Measurements from ENCODE around the gene ENDOG.

The ENDOG gene

GRCh38 chr9:128800061-128800460, 18.2 kb upstream of the ENDOG start:
- Histone ChIP-seq H3K27ac (ENCODE audit: low read depth, low read length) (no peak overlapping the region), H3K4me3 (ENCODE audit: low read depth in 1 of 2, low read length in 2 of 2) (no peak overlapping the region), H3K27me3 (ENCODE audit: control insufficient read depth in 1 of 2, insufficient read depth in 2 of 2, low read length in 2 of 2) (no peaks in the 10 kb centered on the region), H3K4me1 (ENCODE audit: control insufficient read depth in 1 of 2, insufficient read depth in 2 of 2, low read length in 2 of 2) (no peaks in the 10 kb centered on the region), H3K36me3 (ENCODE audit: control insufficient read depth in 1 of 2, insufficient read depth in 2 of 2, low read length in 2 of 2) (peaks cover 23 to 60% of the 10 kb centered on the region in 2 donors), H3K9me3 (ENCODE audit: control insufficient read depth in 1 of 2, low read length in 2 of 2) (no peaks in the 10 kb centered on the region), H3K9ac (ENCODE audit: low read depth in 1 of 2, low read length in 2 of 2) (no peak overlapping the region)

GRCh38 chr9:128802482-128802881, 15.8 kb upstream of the ENDOG start:
- no peak overlapping the region for H3K27ac ChIP-seq (ENCODE audit: low read depth, low read length)
- H3K9me3 ChIP-seq (ENCODE audit: control insufficient read depth in 1 of 2, low read length in 2 of 2): no peaks in the 10 kb centered on the region
- H3K4me1 ChIP-seq (ENCODE audit: control insufficient read depth in 1 of 2, insufficient read depth in 2 of 2, low read length in 2 of 2): no peaks in the 10 kb centered on the region
- no peak overlapping the region for H3K4me3 ChIP-seq (ENCODE audit: low read depth in 1 of 2, low read length in 2 of 2)
- peaks cover 33 to 72% of the 10 kb centered on the region in 2 donors for H3K36me3 ChIP-seq (ENCODE audit: control insufficient read depth in 1 of 2, insufficient read depth in 2 of 2, low read length in 2 of 2)
- H3K27me3 ChIP-seq (ENCODE audit: control insufficient read depth in 1 of 2, insufficient read depth in 2 of 2, low read length in 2 of 2): no peaks in the 10 kb centered on the region
- H3K9ac ChIP-seq (ENCODE audit: low read depth in 1 of 2, low read length in 2 of 2): no peak overlapping the region

GRCh38 chr9:128805661-128806060, 12.6 kb upstream of the ENDOG start:
- no peaks in the 10 kb centered on the region for H3K9me3 ChIP-seq (ENCODE audit: control insufficient read depth in 1 of 2, low read length in 2 of 2)
- no peaks in the 10 kb centered on the region for H3K27me3 ChIP-seq (ENCODE audit: control insufficient read depth in 1 of 2, insufficient read depth in 2 of 2, low read length in 2 of 2)
- H3K4me3 ChIP-seq (ENCODE audit: low read depth in 1 of 2, low read length in 2 of 2): no peak overlapping the region
- peaks cover 25 to 59% of the 10 kb centered on the region in 2 donors for H3K36me3 ChIP-seq (ENCODE audit: control insufficient read depth in 1 of 2, insufficient read depth in 2 of 2, low read length in 2 of 2)
- no peak overlapping the region for H3K27ac ChIP-seq (ENCODE audit: low read depth, low read length)
- H3K4me1 ChIP-seq (ENCODE audit: control insufficient read depth in 1 of 2, insufficient read depth in 2 of 2, low read length in 2 of 2): no peaks in the 10 kb centered on the region
- no peak overlapping the region for H3K9ac ChIP-seq (ENCODE audit: low read depth in 1 of 2, low read length in 2 of 2)

DNA sequence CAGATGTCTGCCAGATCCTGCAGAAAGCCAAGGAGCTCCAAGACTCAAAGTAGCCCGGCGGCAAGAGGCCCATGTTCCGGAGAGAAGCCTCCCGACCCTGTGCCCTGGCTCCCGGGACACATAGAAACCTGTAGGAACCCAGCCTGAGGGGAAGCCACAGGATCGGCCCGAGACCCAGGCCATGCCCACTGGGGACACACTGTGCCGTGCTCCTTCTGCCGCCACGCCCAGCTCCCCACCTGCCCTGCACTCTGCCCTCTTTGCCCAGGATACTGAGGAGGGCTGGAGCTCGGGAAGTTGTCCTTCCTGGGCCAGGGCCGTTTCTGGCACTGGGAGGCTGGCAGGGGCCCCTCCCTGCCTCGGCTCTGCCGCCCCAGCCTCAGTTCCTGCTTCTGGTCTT, 10.5 kb upstream of the ENDOG start:
- no peak overlapping the region for H3K27ac ChIP-seq (ENCODE audit: low read depth, low read length)
- no peak overlapping the region for H3K4me3 ChIP-seq (ENCODE audit: low read depth in 1 of 2, low read length in 2 of 2)
- H3K9ac ChIP-seq (ENCODE audit: low read depth in 1 of 2, low read length in 2 of 2): no peak overlapping the region
- H3K4me1 ChIP-seq (ENCODE audit: control insufficient read depth in 1 of 2, insufficient read depth in 2 of 2, low read length in 2 of 2): no peaks in the 10 kb centered on the region
- H3K27me3 ChIP-seq (ENCODE audit: control insufficient read depth in 1 of 2, insufficient read depth in 2 of 2, low read length in 2 of 2): no peaks in the 10 kb centered on the region
- H3K9me3 ChIP-seq (ENCODE audit: control insufficient read depth in 1 of 2, low read length in 2 of 2): no peaks in the 10 kb centered on the region
- peaks cover 25 to 47% of the 10 kb centered on the region in 2 donors for H3K36me3 ChIP-seq (ENCODE audit: control insufficient read depth in 1 of 2, insufficient read depth in 2 of 2, low read length in 2 of 2)

- no peaks in the 10 kb centered on the region for H3K4me1 ChIP-seq (ENCODE audit: control insufficient read depth in 1 of 2, insufficient read depth in 2 of 2, low read length in 2 of 2)
- no peak overlapping the region for H3K4me3 ChIP-seq (ENCODE audit: low read depth in 1 of 2, low read length in 2 of 2)
- H3K27ac ChIP-seq (ENCODE audit: low read depth, low read length): no peak overlapping the region
- peaks cover 19 to 40% of the 10 kb centered on the region in 2 donors for H3K36me3 ChIP-seq (ENCODE audit: control insufficient read depth in 1 of 2, insufficient read depth in 2 of 2, low read length in 2 of 2)
- H3K9me3 ChIP-seq (ENCODE audit: control insufficient read depth in 1 of 2, low read length in 2 of 2): no peaks in the 10 kb centered on the region
- no peaks in the 10 kb centered on the region for H3K27me3 ChIP-seq (ENCODE audit: control insufficient read depth in 1 of 2, insufficient read depth in 2 of 2, low read length in 2 of 2)
- no peak overlapping the region for H3K9ac ChIP-seq (ENCODE audit: low read depth in 1 of 2, low read length in 2 of 2)
Observed at GRCh38 chr9:128808543-128808942, 9.8 kb upstream of the ENDOG start.

DNA sequence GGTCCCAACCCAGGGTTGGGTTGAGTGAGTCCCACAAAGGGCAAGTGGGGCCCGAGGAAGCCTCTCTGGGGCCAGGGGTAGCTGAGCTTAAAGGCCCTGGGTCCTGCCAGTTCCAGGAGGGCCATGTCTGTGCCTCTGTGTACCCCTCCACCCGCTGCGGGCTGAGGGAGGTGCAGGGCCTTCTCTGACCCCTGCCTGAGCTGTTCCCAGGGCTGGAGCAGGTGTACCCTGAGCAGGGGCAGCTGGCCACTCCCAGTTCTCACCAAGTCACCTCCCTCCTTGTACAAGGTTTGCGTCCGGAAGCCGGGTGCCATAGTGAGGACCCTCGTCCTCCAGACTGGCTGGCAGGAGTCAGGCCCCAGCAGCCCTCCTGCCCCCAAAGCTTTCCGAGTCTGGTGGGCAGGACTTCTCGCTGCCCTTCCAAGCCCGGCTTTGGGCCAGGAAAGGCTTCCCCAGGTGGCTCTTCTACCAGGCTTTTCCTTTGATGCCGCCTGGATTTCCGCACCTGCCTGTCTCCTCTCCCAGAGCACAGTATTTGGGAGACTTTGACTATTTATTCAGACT, 9.2 kb upstream of the ENDOG start:
- H3K4me3 ChIP-seq (ENCODE audit: low read depth in 1 of 2, low read length in 2 of 2): no peak overlapping the region
- no peak overlapping the region for H3K27ac ChIP-seq (ENCODE audit: low read depth, low read length)
- H3K36me3 ChIP-seq (ENCODE audit: control insufficient read depth in 1 of 2, insufficient read depth in 2 of 2, low read length in 2 of 2): peaks cover 15 to 34% of the 10 kb centered on the region in 2 donors
- no peaks in the 10 kb centered on the region for H3K4me1 ChIP-seq (ENCODE audit: control insufficient read depth in 1 of 2, insufficient read depth in 2 of 2, low read length in 2 of 2)
- H3K9me3 ChIP-seq (ENCODE audit: control insufficient read depth in 1 of 2, low read length in 2 of 2): no peaks in the 10 kb centered on the region
- H3K27me3 ChIP-seq (ENCODE audit: control insufficient read depth in 1 of 2, insufficient read depth in 2 of 2, low read length in 2 of 2): no peaks in the 10 kb centered on the region
- no peak overlapping the region for H3K9ac ChIP-seq (ENCODE audit: low read depth in 1 of 2, low read length in 2 of 2)

- no peaks in the 10 kb centered on the region for H3K9me3 ChIP-seq (ENCODE audit: control insufficient read depth in 1 of 2, low read length in 2 of 2)
- no peak overlapping the region for H3K9ac ChIP-seq (ENCODE audit: low read depth in 1 of 2, low read length in 2 of 2)
- H3K4me3 ChIP-seq (ENCODE audit: low read depth in 1 of 2, low read length in 2 of 2): no peak overlapping the region
- no peaks in the 10 kb centered on the region for H3K4me1 ChIP-seq (ENCODE audit: control insufficient read depth in 1 of 2, insufficient read depth in 2 of 2, low read length in 2 of 2)
- peaks cover 14 to 33% of the 10 kb centered on the region in 2 donors for H3K36me3 ChIP-seq (ENCODE audit: control insufficient read depth in 1 of 2, insufficient read depth in 2 of 2, low read length in 2 of 2)
- no peaks in the 10 kb centered on the region for H3K27me3 ChIP-seq (ENCODE audit: control insufficient read depth in 1 of 2, insufficient read depth in 2 of 2, low read length in 2 of 2)
- H3K27ac ChIP-seq (ENCODE audit: low read depth, low read length): no peak overlapping the region
Observed at GRCh38 chr9:128809831-128810230, 8.5 kb upstream of the ENDOG start.

DNA sequence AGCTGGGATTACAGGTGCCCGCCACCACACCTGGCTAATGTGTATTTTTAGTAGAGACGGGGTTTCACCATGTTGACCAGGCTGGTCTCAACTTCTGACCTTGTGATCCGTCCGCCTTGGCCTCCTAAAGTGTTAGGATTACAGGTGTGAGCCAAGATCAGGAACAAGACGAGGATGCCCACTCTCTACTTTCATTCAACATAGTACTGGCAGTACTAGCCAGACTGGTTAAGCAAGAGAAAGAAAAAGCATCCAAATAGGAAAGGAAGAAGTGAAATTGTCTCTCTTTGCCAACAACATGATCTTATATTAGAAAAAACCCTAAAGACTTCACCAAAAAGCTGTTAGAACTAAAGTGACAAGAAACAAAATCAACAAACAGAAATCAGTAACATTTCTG, 7.4 kb upstream of the ENDOG start:
- no peaks in the 10 kb centered on the region for H3K4me1 ChIP-seq (ENCODE audit: control insufficient read depth in 1 of 2, insufficient read depth in 2 of 2, low read length in 2 of 2)
- peaks cover 11 to 24% of the 10 kb centered on the region in 2 donors for H3K36me3 ChIP-seq (ENCODE audit: control insufficient read depth in 1 of 2, insufficient read depth in 2 of 2, low read length in 2 of 2)
- no peak overlapping the region for H3K9ac ChIP-seq (ENCODE audit: low read depth in 1 of 2, low read length in 2 of 2)
- H3K4me3 ChIP-seq (ENCODE audit: low read depth in 1 of 2, low read length in 2 of 2): no peak overlapping the region
- H3K27me3 ChIP-seq (ENCODE audit: control insufficient read depth in 1 of 2, insufficient read depth in 2 of 2, low read length in 2 of 2): no peaks in the 10 kb centered on the region
- no peaks in the 10 kb centered on the region for H3K9me3 ChIP-seq (ENCODE audit: control insufficient read depth in 1 of 2, low read length in 2 of 2)
- no peak overlapping the region for H3K27ac ChIP-seq (ENCODE audit: low read depth, low read length)

- H3K36me3 ChIP-seq (ENCODE audit: control insufficient read depth in 1 of 2, insufficient read depth in 2 of 2, low read length in 2 of 2): peaks cover 19 to 32% of the 10 kb centered on the region in 2 donors
- peaks cover 11 to 17% of the 10 kb centered on the region in 2 donors for H3K4me1 ChIP-seq (ENCODE audit: control insufficient read depth in 1 of 2, insufficient read depth in 2 of 2, low read length in 2 of 2)
- H3K27ac ChIP-seq (ENCODE audit: low read depth, low read length): peak overlapping the region; percentile 36
- peak overlapping the region; percentile 68 to 79 for H3K4me3 ChIP-seq (ENCODE audit: low read depth in 1 of 2, low read length in 2 of 2)
- H3K27me3 ChIP-seq (ENCODE audit: control insufficient read depth in 1 of 2, insufficient read depth in 2 of 2, low read length in 2 of 2): no peaks in the 10 kb centered on the region
- H3K9me3 ChIP-seq (ENCODE audit: control insufficient read depth in 1 of 2, low read length in 2 of 2): no peaks in the 10 kb centered on the region
- H3K9ac ChIP-seq (ENCODE audit: low read depth in 1 of 2, low read length in 2 of 2): peak overlapping the region; percentile 25 to 63
Observed at GRCh38 chr9:128818839-128819715, 777 bp downstream of the ENDOG start.
